ENCODE measurements around the gene ASPRV1.

The ASPRV1 gene

DNA sequence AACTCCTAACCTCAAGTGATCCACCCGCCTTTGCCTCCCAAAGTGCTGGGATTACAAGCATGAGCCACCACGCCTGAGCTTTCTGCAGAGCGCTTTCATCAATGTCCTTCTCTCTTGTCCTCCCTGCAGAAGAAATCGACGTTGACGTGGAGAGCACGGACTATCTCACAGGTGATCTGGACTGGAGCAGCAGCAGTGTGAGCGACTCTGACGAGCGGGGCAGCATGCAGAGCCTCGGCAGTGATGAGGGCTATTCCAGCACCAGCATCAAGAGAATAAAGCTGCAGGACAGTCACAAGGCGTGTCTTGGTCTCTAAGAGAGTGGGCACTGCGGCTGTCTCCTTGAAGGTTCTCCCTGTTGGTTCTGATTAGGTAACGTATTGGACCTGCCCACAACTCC is 23.5 kb downstream of the ASPRV1 start:
- DNase-seq: no peak

DNA sequence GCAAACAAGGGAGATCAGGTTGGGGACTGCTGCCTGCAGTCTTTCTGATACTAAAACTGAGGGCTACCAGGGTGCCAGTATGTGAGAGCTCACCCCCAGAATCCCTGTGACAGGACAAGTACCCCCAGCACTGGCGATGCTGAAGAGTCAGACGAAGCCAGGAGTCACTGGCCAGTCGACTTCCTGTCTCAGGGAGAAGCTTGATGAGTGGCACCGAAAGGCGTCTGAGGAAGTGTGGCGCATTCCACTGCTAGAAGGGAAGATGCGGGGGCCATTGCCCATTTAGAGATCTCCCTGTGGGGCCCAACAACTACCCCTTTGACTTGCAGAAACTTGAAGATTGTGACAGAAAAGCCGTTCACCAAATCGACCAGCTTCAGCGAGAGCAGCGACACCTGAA is 24.5 kb downstream of the ASPRV1 start:
- no peak for DNase-seq

DNA sequence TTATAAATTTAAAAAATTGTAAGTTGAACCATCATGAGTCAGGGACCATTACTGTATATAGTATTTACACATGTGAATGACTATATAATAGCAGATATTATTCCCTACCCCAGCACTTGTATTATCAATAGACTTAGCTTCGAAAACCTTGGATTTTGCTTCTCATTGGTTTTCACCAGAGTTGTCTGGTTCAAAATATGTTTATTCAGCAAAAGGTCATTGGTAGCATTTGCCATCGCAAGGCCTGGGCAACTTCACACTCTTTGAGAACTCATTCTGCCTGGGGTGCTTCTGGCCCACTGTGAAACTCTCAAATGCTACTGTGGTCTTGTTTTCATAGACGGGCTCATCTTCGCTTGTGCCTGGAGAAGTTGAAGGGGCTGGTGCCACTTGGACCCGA is 26.4 kb downstream of the ASPRV1 start:
- DNase-seq: no peak

DNA sequence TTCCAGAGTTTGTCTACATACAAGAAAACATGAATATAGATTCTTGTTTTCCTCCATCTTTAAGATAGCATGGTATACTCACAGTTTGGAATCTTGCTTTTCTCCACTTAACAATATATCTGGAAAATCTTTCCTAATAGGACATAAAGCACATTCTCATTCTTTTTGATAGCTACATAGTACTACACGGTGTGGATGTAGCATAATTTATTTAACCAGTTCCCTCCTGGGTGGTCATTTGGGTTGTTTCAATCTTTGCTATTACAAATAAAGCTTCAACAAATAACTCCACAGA is 26.9 kb downstream of the ASPRV1 start:
- DNase-seq: no peak

DNA sequence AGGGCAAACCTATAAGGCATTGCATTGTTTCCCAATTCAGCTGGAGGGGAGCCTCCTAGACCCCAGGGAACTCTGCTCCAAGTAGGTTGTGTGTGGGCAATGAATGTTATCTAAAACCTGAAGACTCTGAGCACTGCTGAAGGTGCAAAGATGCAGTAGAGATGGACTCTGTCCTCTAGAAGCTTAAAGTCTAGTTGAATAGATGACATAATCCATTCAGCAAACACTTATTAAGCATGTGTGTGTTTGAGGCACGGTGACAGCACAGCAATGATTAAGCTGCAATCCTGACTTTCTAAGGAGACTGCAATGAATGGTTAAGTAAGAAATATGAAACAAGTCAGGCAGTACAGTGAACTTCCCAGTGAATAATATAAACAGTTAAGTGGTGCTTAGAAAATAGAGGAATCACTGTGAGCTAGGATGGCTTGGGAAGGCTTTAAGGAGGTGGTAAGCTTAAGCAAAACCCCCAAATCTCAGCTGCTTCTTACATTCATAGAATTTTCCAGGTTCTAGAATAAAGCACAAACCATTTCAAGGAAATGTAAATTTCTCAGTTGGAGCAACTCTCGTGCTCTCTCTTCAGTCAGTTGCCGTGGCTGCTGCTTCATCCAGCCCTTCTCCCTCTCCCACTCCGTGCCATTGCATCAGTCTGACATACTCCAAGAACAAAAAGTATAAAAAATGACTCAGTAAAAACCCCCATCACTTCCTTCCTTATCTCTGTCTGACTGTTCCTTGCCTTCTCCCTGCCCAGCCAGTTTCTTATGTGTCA is 27.4 kb downstream of the ASPRV1 start:
- DNase-seq: peak; percentile 68

DNA sequence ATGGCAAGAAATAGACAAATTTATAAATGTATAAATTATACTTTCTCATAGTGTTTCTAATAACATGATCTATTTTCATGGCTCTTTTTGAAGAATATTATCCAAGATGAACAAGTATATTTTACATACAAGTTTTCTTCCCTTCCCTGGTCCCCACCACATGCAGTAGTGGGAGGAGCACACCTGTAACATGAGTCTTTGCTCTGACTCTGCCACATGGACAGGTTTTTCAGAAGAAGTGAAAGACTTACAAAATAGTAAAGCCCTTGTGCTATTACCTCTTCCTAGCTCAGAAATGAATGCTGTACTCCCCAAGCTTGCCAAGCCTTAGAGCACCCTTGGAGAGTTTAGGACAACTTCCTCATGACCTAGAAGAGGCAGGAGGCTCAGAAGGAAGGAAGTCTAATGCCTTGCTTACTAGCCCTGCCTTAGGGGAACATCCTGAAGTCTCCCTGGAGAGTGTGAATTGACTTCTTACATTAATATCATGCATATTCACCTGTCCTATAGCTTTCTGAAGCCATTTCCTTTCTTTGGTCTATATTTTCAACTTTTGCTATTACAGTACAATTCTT is 28.1 kb downstream of the ASPRV1 start:
- DNase-seq: no peak

DNA sequence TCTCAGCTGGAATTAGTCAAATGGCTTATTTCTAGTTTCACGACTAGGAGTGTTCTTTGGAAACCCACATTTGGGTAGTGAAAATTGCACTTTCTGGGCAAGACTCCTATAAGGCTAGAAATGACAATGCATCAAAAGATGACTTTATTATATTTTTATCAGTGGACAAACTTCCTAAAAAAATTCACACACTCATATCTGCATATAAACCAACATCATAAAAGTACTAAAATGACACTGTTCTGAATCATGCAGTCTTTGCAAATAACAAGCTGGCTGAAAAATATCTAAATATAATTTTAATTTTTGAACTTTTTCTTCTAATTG is 28.9 kb downstream of the ASPRV1 start:
- peak; percentile 48 for DNase-seq

DNA sequence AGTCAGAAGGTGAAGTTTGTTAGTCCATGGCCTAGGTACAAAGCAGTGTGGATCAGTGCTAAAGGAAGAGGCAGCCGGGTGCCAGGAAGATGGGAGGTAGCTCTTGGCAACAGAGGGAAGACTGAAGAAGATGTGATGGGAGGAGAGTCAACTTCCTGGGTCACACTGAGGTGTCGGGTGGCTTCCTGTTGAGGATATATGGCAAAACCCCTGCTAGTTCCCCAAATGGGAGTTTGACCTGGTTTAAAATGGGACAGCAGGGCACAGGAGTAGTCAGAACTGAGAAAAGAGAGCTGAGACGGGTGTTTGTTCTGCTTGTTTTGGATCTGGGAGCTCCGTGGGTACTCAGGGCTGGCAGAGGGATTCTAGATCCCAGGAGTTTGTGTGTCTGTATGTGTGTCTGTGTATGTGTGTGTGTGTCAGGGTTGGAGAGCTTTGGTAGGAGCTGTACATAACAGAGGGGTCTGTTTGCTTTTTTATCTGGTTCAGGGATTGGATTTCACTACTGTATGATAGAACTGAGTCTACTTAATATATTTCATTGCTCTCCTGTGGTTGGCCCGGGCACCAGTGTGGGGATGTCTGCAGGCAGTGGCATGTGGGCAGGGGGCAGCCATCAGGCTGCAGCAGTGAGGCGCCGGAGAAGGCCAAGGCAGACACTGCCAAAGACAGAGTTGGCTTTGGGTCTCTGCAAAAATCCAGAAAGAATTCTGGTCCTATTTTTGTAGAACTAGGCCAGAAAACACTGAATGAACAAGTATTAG is 29.4 kb downstream of the ASPRV1 start:
- no peak for DNase-seq

DNA sequence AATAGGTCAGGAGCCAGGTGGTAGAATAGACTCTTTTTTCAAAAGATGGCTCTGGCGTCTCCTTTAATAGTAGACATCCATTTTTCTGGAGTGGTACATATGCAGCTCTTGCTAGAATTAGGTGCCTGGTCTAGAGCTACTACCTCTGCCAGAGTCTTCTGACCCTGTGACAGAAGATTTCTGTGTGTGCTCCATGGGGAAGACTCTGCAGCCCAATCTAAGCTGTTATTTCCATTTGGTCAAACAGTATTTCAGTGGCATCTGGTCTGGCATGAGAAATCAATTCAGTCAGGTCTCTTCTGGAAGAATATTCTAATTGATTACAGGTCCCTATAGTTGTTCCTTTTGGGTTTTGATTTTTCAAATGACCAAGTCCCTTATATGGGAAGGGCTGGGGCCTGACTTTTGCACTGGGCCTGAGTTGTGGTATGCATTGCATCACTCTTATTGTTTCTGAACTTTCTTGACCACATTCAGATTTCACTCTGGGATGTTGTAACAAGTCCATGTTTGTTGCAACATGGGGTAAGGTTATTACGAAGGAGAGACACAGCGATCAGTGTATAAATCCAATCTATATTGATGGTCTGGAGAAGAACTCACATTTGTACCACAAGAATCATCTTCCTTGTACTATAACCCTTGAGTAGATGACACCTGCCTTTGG is 34.4 kb downstream of the ASPRV1 start:
- no peak for DNase-seq

DNA sequence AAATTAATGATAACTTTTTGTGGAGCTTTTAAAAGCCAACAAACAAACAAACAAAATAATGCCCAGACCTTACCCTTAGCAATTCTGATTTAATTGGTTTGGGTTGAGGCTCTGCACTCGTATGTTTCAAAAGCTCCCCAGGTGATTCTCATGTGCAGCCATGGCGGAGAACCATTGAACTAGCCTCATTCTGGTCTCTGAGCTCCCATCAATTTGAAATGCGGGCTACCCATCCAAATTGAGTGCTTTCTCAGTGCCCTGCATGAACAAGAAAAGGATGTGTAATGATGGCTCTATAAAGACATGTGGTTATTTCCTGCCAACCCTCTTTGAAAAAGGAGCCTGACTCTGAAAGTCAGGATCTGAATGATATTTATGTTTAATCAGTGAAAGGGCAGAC is 38.3 kb downstream of the ASPRV1 start:
- DNase-seq: no peak

DNA sequence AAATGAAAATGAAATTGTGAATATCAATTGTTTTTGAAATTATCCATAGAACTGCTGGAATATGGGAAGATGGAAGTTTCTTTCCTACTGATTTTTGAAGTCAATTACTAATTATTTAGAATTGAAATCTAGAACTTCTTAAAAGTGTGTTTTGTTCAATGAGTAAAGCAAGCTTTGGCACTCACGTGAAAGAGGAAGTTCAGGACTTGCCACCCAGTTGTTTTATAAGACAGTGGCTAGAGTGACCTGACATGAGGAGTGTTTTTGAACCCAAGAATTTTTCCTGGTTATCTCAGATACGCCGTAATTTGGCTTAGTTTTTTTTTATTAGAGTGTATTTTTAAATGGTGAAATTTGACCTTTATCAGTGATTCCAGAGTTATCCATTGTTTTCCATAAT is 43.0 kb downstream of the ASPRV1 start:
- no peak for DNase-seq

DNA sequence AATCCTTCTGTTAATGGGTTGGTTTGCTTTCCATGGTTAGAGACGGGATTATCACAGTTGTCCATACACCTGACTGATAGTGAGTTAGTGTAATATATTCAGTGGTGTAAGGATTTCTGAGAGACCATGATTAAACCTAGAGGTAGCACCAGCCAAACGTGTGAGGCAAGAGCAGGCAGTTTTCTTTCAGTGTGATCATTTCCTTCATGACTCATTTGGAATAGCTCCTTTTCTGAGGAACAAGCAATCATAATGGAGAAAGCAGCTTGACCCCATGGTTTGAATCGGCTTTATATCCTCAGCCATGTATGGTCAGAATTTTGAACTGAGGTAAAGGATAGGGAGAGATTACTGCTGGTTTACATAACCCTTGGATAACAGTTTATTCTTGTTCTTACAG is 43.6 kb downstream of the ASPRV1 start:
- no peak for DNase-seq

DNA sequence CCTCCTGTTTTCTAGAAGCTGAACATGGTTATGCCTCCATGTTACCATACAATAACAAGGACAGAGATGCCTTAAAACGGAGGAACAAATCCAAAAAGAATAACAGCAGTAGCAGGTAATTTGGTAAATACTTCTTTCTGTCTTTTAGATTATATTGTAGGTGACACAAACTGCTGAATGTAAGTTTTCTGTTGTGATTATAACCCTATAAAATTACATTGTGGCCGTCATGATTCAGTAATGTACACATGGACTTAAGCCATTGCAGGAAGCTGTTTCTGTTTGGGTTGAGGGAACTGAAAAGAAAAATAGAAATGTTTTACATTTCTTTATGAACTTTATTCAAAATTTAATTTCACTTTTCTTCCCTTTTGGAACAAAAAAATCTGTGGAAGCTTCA is 45.3 kb downstream of the ASPRV1 start:
- no peak for DNase-seq

DNA sequence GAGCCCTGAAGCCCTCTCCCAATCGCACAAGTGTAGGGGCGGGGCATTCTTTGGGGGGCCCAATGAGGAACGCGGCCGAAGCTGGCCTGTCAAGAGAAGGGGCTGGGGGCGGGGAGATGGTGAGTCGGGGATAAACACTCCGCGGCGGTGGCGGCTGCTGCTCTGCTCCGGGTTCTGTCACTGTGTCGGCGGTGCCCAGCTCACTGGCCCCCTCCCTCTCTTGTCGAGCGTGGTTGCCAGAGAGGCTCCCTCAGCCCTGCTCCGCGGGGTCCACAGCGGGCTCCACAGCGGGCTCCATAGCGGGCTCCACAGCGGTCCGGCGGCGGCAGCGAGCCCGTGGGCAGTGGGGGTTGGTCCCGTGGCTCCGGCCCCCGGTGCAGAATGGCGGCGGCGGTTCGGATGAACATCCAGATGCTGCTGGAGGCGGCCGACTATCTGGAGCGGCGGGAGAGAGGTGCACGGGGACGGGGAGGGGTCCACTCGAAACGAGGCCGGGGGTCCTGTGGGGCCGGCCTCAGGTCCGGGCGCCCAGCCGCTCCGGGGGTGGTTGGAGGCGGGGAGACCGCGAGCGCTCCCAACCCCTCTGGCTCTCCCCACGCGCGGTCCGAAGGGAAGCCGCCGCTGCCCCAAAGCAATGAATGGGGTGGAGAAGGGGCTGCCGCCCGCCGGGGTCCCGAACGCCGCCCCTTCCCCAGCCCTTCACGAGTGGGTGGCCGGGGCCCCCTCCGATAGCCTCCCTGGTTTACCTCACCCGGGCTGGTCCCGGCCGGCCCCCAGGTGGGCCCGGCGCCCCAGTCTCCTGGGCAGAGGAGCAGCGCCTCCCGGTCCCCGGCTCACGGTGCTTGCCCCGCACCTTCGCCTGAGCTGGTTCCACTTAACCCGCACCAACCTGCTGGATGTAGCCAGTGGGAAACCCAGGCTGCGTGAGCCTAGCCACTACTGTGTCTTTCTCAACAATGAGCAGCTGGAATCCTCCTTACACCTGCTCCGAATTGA is 46.2 kb downstream of the ASPRV1 start, which contains the start of gene MXD1:
TSS of gene MXD1 (plus strand) at position 160 of the 996 bp plus-strand sequence. CDS start at position 382, 222 bp downstream.
- no peak for DNase-seq

DNA sequence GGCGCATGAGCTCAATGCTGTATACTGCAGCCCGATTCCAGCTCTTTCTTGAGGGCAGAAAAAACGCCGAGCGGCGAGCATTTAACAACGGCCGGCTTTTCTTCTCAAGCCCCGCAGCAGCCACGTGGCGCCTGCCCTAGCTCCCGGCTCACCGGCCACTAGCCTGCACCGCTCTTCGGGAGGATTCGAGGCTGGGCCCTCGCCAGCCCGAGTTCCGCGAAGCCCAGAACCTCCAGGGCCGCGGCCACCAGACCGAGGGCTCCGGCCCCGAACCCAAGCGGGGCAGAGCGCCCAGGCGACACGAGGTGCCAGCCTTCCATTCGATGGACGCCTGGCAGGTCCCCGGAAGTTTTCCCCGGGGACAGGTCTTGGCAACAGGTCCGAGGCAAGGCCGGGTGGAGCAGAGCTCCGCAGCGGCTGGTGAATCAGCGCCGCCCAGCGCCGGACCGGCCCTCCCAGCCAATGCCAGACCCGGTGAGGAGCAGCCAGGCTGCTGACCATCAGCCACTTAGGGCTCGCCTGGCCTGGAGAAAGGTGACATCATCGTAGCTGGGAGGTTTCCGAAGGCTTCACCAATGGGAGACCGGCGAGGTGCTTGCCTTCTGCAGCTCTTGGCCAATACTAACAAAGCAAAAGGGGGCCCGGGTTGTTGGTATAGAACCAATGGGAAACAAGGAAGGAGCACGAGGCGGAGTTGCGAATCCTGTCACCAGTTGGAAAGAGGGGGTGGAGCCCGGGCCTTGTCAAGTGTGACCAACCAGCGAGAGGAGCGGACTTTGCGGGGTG is 47.1 kb downstream of the ASPRV1 start:
- DNase-seq: peak; percentile 100

DNA sequence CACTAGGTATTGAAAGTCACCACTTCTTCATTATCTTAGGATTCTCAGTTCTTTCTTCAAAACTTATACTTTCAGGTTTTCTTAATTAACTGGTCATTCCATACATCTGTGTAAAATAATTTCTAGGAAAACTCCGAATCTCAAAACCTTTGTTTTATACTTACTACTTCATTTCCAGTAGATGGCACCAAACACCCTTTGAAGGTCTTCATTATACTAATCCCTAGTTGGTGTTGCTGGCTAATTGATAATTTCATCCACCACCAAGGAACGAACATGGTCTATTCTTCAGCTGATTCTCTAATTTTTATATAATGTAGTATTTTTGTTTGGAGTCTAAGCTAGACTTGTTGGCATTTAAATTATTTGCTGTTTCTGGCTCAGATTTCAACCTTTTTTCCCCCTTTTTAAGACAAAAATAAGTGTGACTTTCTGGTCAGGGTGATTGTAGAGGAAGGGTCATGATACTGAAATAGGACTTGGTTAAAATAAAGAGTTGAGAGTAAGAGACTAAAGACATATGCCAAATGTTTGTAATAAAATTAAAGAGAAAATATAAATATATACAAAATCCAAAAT is 49.4 kb downstream of the ASPRV1 start:
- peak; percentile 68 for DNase-seq

Measured in activated CD4-positive, alpha-beta T cell treated with anti-CD3 and anti-CD28 coated beads, Interleukin-2, Interleukin-6, amounts not matched to agents 100 ng/mL and 50 ng/mL, durations not matched to agents 16 hours and 8 hours (primary cell).